IMR-90 (cell line): ENCODE measurements around the gene PARD3. TPM values are rescaled to one million over a fixed set of nuclear protein-coding genes. Genes with fewer than 3 reads are reported as not detected.

Experiments used
- ATAC-seq: fragments of 200-7000 bp; cut with Tn5 transposase; 2 replicates; pipeline ENCODE4 v1.9.1; 2020; ENCODE audit warnings: low read depth, mild to moderate bottlenecking, moderate library complexity
- BruUV-seq: library from RNA; stranded (reverse); fragments of 400-500 nt; replicated peaks from 2 replicates; lab custom pipeline; 2021; lab: Mats Ljungman, UMichigan
- CTCF ChIA-PET: fragments of 300-600 bp; formaldehyde crosslinking; extraction: SDS; loops from one replicate; lab custom pipeline; 2021; ENCODE audit warnings: antibody characterized with exemption; lab: Yijun Ruan, JAX
- POLR2A ChIA-PET: fragments of 300-600 bp; sonication (Branson Sonifier 250); formaldehyde crosslinking; loops from one replicate; lab custom pipeline; 2022; ENCODE audit warnings: antibody characterized with exemption; ENCODE audit not compliant: unreplicated experiment; lab: Charles Lee
- DNase-seq: peaks from one replicate; pipeline ENCODE4 v3.0.0; 2013
- H2AFZ ChIP-seq: replicated peaks from 2 replicates; pipeline ENCODE3; 2013; ENCODE audit warnings: low read length, mild to moderate bottlenecking; ENCODE audit not compliant: poor library complexity
- H2AK5ac ChIP-seq: 2 replicates; pipeline ENCODE4 v1.6.1; 2013; ENCODE audit warnings: low read depth, low read length, inconsistent platforms
- H2AK9ac ChIP-seq: replicated peaks from 2 replicates; pipeline ENCODE3; 2013; ENCODE audit warnings: mild to moderate bottlenecking, low read depth, low read length, moderate library complexity; ENCODE audit not compliant: poor library complexity
- H2BK120ac ChIP-seq: 2 replicates; pipeline ENCODE4 v1.6.1; 2013; ENCODE audit warnings: low read depth, low read length, inconsistent platforms
- H2BK15ac ChIP-seq: 3 replicates; pipeline ENCODE4 v1.6.1; 2013; ENCODE audit warnings: low read depth, low read length, inconsistent platforms
- H2BK20ac ChIP-seq: 2 replicates; pipeline ENCODE4 v1.6.1; 2013; ENCODE audit warnings: low read depth, mild to moderate bottlenecking, inconsistent platforms, low read length, moderate library complexity
- H2BK5ac ChIP-seq: 2 replicates; pipeline ENCODE4 v1.6.1; 2013; ENCODE audit warnings: mild to moderate bottlenecking, low read depth, low read length, inconsistent platforms; ENCODE audit not compliant: poor library complexity, severe bottlenecking
- H3K14ac ChIP-seq: replicated peaks from 2 replicates; pipeline ENCODE4 v1.6.1; 2013; ENCODE audit warnings: low read depth, low read length, inconsistent platforms
- H3K18ac ChIP-seq: 2 replicates; pipeline ENCODE4 v1.6.1; 2013; ENCODE audit warnings: low read depth, low read length, control low read depth
- H3K23ac ChIP-seq: 2 replicates; pipeline ENCODE4 v1.6.1; 2013; ENCODE audit warnings: low read depth, low read length, inconsistent platforms
- H3K27ac ChIP-seq: 2 replicates; pipeline ENCODE4 v1.5.1; 2013; ENCODE audit warnings: mild to moderate bottlenecking, control low read depth, low read length; ENCODE audit not compliant: insufficient read depth
- H3K27me3 ChIP-seq: 2 replicates; pipeline ENCODE4 v1.6.1; 2013; ENCODE audit warnings: low read length; ENCODE audit not compliant: control insufficient read depth, insufficient read depth
- H3K36me3 ChIP-seq: 2 replicates; pipeline ENCODE4 v1.6.1; 2013; ENCODE audit warnings: low read length, mixed read lengths; ENCODE audit not compliant: control insufficient read depth, insufficient read depth
- H3K4ac ChIP-seq: 2 replicates; pipeline ENCODE4 v1.6.1; 2013; ENCODE audit warnings: low read depth, low read length, inconsistent platforms
- H3K4me1 ChIP-seq: 2 replicates; pipeline ENCODE4 v1.6.1; 2013; ENCODE audit warnings: low read length, mixed read lengths; ENCODE audit not compliant: control insufficient read depth, insufficient read depth
- H3K4me2 ChIP-seq: 2 replicates; pipeline ENCODE4 v1.6.1; 2013; ENCODE audit warnings: low read depth, mild to moderate bottlenecking, control low read depth, low read length, moderate library complexity
- H3K4me3 ChIP-seq: 2 replicates; pipeline ENCODE4 v1.5.1; 2013; ENCODE audit warnings: low read depth, mild to moderate bottlenecking, control low read depth, low read length, moderate library complexity; ENCODE audit not compliant: insufficient read depth
- H3K56ac ChIP-seq: 2 replicates; pipeline ENCODE4 v1.6.1; 2013; ENCODE audit warnings: low read length, inconsistent platforms; ENCODE audit not compliant: insufficient read depth; ENCODE audit errors: extremely low read depth
- H3K79me1 ChIP-seq, 2 experiments: 2 replicates each; pipeline ENCODE4 v1.6.1; 2013; ENCODE audit warnings: low read length in 2 of 2, inconsistent platforms in 1 of 2, low read depth in 1 of 2
- H3K9ac ChIP-seq: 2 replicates; pipeline ENCODE4 v1.6.1; 2013; ENCODE audit warnings: low read depth, low read length, control low read depth
- H3K9me1 ChIP-seq: 2 replicates; pipeline ENCODE4 v1.6.1; 2013; ENCODE audit warnings: low read length, inconsistent platforms; ENCODE audit not compliant: insufficient read depth
- H3K9me3 ChIP-seq: 2 replicates; pipeline ENCODE4 v1.6.1; 2013; ENCODE audit warnings: low read length; ENCODE audit not compliant: control insufficient read depth, insufficient read depth
- H4K20me1 ChIP-seq: 2 replicates; pipeline ENCODE4 v1.6.1; 2013; ENCODE audit warnings: low read length, inconsistent platforms; ENCODE audit not compliant: insufficient read depth
- H4K5ac ChIP-seq: 2 replicates; pipeline ENCODE4 v1.6.1; 2013; ENCODE audit warnings: mild to moderate bottlenecking, low read depth, low read length, control low read depth
- H4K8ac ChIP-seq, 2 experiments: 2 replicates each; pipeline ENCODE4 v1.6.1; 2013; ENCODE audit warnings: low read depth in 2 of 2, low read length in 2 of 2, control low read depth in 1 of 2, inconsistent platforms in 1 of 2
- H4K91ac ChIP-seq: 2 replicates; pipeline ENCODE4 v1.6.1; 2013; ENCODE audit warnings: low read depth, low read length, inconsistent platforms; ENCODE audit not compliant: insufficient read depth
- BHLHE40 ChIP-seq: fragments of 150-350 bp; IDR thresholded peaks from 2 replicates; pipeline ENCODE4 v1.6.1; 2016; ENCODE audit warnings: mild to moderate bottlenecking, low read depth, low read length
- FOS ChIP-seq: fragments of 150-350 bp; IDR thresholded peaks from 2 replicates; pipeline ENCODE4 v1.6.1; 2016; ENCODE audit warnings: low read depth, low read length
- MXI1 ChIP-seq: IDR thresholded peaks from 2 replicates; pipeline ENCODE4 v1.6.1; 2012; ENCODE audit warnings: low read depth, mild to moderate bottlenecking, low read length, moderate library complexity, borderline replicate concordance
- NFE2L2 ChIP-seq: fragments of 150-350 bp; IDR thresholded peaks from 2 replicates; pipeline ENCODE4 v1.6.1; 2016; ENCODE audit warnings: low read depth, mild to moderate bottlenecking, low read length
- RCOR1 ChIP-seq: IDR thresholded peaks from 2 replicates; pipeline ENCODE4 v1.6.1; 2012; ENCODE audit warnings: mild to moderate bottlenecking, low read length, improper control_type of control experiment; ENCODE audit not compliant: insufficient replicate concordance
- RFX5 ChIP-seq: IDR thresholded peaks from 2 replicates; pipeline ENCODE4 v1.8.0; 2012; ENCODE audit warnings: low read depth, mild to moderate bottlenecking, low read length, moderate library complexity
- WGBS, 2 experiments: methylation state at CpG; one replicate each; pipeline versions ENCODE4 v1.1.5 to v1.1.7; 2013; ENCODE audit warnings: missing lambda C conversion rate in 2 of 2; ENCODE audit not compliant: insufficient read length in 1 of 2; ENCODE audit errors: extremely low coverage in 2 of 2; 5-methylcytosine and 5-hydroxymethylcytosine counted together
- dilution Hi-C: fragments of 300-500 bp; cut with HindIII; formaldehyde crosslinking; loops from one replicate; pipeline ENCODE4 v1.14.3; 2018; ENCODE audit warnings: low sequenced_read_pairs; ENCODE audit not compliant: unreplicated experiment
- in situ Hi-C: fragments of 300-500 bp; cut with MboI; formaldehyde crosslinking; loops from 3 replicates; pipeline ENCODE4 v1.14.3; 2019; ENCODE audit warnings: low sequenced_read_pairs, inconsistent platforms, mixed read lengths
- intact Hi-C: fragments of 100-400 bp; cut with micrococcal nuclease; formaldehyde crosslinking; loops from 2 replicates; pipeline ENCODE4 v1.10.0; 2022
- polyA plus RNA-seq, 3 experiments: library from polyadenylated mRNA; depleted of rRNA; stranded (reverse); fragments of >200 nt; gene quantifications; 2 replicates each; pipeline ENCODE4 v1.2.3, GENCODE V29; 2012; ENCODE audit warnings: low replicate concordance in 1 of 3
- total RNA-seq: library from RNA; depleted of rRNA; stranded (reverse); fragments of >200 nt; gene quantifications from 2 replicates; pipeline ENCODE4 v1.2.3, GENCODE V29; 2012

PARD3 gene
- total and polyA plus RNA-seq, 2 of the 4 experiments (the other 2 are of a cell fraction), result 14.6 to 37.5 TPM

DNA sequence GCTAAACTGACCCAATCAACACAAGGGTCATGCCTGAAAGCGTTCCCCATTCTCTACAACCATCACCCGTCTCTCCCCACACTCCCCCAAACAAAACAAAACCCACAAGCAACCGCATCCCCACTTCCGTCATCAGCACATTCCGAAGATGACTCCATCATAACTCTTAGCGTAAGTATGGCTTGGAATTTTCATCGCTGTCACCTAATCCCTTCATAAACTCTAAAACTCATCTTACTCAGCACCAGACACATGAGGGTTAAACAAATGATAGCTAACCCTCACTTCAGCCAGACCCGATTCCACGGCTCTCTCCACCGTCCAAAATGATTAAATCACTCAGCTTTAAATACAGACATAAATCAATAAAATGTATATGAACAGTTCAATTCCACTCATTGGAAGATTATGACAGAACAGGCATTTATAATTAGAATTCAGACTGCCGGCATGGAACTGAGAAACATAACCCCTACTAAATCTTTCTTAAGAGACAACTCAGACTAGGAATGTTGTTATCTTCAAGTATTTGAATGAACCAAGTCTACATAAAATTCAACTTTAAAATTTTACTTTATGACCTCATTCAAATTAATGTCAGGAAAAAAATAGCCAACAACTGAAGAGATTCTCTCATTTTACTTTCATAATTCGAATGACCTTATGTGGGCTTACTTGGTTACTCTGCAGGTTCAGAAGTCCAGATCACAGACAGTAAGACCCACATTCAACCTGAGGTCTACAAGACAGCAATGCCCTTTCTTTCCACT lies 215.9 kb downstream of the PARD3 start:
- WGBS, 2 experiments, result 31% methylated on average over 4 of the region's 12 CpGs; no CpG with 5 or more reads in 1 of the 2 experiments
- no peak overlapping the region for H4K5ac ChIP-seq
- peak overlapping the region; percentile 64 for H4K91ac ChIP-seq
- no peak overlapping the region; the same call in 1 of the 2 replicates for H3K9ac ChIP-seq
- no peak overlapping the region for H3K56ac ChIP-seq
- H3K36me3 ChIP-seq, result no peaks in the 10 kb centered on the region
- POLR2A ChIA-PET, result no interaction called here
- peak overlapping the region; percentile 68 to 80; a peak in 3 of 4 replicates for H4K8ac ChIP-seq
- H3K9me3 ChIP-seq, result no peaks in the 10 kb centered on the region
- peaks cover 7 to 55% of the 10 kb centered on the region in 2 experiments; a peak in 3 of 4 replicates for H3K79me1 ChIP-seq
- H2AK9ac ChIP-seq, result peak overlapping the region; percentile 50
- peak overlapping the region; percentile 82 for H2BK5ac ChIP-seq
- peak overlapping the region; percentile 1 for H3K23ac ChIP-seq
- no peak for TF ChIP-seq RFX5
- peak; percentile 51; the same call in 1 of the 2 replicates for TF ChIP-seq FOS
- TF ChIP-seq MXI1, result no peak
- peak; percentile 62; the same call in 1 of the 2 replicates for TF ChIP-seq BHLHE40
- peak; percentile 48 for TF ChIP-seq RCOR1
- TF ChIP-seq NFE2L2, result 0 out of 2 replicates have a peak, but pooled peaks have one; percentile 4
- CTCF ChIA-PET, result interaction anchor here (0.6 kb wide), 1 partner anchor 15 kb away, joined by 3 read pairs; no protein-coding TSS in a partner anchor
- peak overlapping the region; percentile 66 for H2AK5ac ChIP-seq
- intact Hi-C loops, result loop anchor here (5.0 kb wide), 1 partner anchor 72 kb away; no protein-coding TSS in a partner anchor
- H3K14ac ChIP-seq, result peak overlapping the region; percentile 74
- peak overlapping the region; percentile 88 for H3K18ac ChIP-seq
- H3K27ac ChIP-seq, result peak overlapping the region; percentile 12; the same call in 1 of the 2 replicates
- in situ Hi-C loops, result no loop called here
- no TSS peak for BruUV-seq
- H3K27me3 ChIP-seq, result no peaks in the 10 kb centered on the region
- DNase-seq, result peak; percentile 91
- H2BK120ac ChIP-seq, result peak overlapping the region; percentile 63
- peak overlapping the region; percentile 36; the same call in 1 of the 3 replicates for H2BK15ac ChIP-seq
- dilution Hi-C loops, result no loop called here
- H3K4ac ChIP-seq, result peak overlapping the region; percentile 69
- peak overlapping the region; percentile 76 for H2AFZ ChIP-seq
- peaks cover 7% of the 10 kb centered on the region; the same call in 1 of the 2 replicates for H4K20me1 ChIP-seq
- ATAC-seq, result peak; percentile 87
- peak overlapping the region; percentile 49 for H3K4me2 ChIP-seq
- H2BK20ac ChIP-seq, result peak overlapping the region; percentile 69; the same call in 1 of the 2 replicates
- no peak overlapping the region; the same call in 1 of the 2 replicates for H3K4me3 ChIP-seq
- peaks cover 3% of the 10 kb centered on the region for H3K9me1 ChIP-seq
- H3K4me1 ChIP-seq, result peaks cover 5% of the 10 kb centered on the region
